C4-2B (cell line): ENCODE measurements around the gene PGAP2.
"Not testable (repeated sequence)": the region's sequence is repeated elsewhere in the genome, so short reads cannot be mapped to it uniquely, and the experiment has no call there.

Source experiments
- H3K27ac ChIP-seq: fragments of 450-650 bp; 2 replicates; pipeline ENCODE4 v1.5.1; 2017
- ZFX ChIP-seq: fragments of 450-650 bp; IDR thresholded peaks from 2 replicates; pipeline ENCODE4 v1.6.1; 2017
- TF ChIP-seq, protein P1 (sequence below): fragments of 450-650 bp; conservative IDR thresholded peaks from 2 replicates; pipeline ENCODE4 v1.5.1; 2017; ENCODE audit warnings: mild to moderate bottlenecking

Gene PGAP2

DNA sequence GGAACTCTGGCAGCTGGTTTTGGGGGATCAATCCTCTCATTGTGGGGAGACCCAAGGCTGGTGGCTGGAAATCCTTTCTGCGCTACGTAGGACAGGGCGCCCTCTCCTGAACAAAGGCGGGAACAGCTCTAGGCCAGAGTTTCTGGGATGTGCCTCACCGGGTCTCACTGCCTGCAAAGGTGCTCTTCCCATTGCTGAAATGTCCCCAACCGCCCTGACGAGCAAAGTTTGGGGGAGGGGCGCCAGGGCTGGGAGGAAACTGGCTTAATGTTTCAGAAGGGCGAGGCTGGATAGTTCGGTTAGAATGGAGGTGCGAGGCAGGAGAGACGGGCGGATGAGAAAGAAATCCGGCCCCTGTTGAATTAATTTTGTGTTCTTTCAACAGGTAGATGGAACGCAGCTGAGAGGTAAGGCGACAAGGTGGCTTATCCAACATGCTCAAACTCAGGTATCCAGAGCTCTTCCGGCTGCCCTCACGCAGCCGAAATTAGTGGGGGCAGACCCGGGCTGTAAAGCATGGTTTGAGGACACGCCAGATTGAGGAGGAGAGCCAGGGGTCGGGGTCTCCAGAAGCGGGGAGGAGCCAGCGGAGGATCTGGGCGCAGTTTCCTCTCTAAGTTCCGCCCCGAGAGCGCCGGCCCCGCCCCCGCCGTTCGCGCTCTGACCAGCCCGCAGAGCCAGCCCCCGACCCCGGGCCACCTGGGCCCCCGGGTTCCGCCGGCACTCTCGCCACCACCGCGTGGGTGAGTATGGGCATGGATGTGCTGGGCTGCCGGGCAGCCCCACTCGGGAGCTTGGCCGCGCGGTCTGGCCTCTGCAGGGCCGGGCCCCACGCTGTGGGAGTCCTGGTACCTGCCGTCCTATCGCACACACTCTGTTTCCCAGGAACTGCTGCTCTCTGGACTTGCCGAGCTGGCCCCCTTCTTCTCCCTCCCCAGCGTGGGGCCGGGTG is at the start of gene PGAP2:
Gene PGAP2, plus strand, starts transcription at position 652 of the 952 bp plus-strand sequence. CDS start 2,700 bp downstream, outside the sequence.
- TF ChIP-seq ZFX, result peak; percentile 21; the same call in 1 of the 2 replicates
- TF ChIP-seq, protein P1, sequence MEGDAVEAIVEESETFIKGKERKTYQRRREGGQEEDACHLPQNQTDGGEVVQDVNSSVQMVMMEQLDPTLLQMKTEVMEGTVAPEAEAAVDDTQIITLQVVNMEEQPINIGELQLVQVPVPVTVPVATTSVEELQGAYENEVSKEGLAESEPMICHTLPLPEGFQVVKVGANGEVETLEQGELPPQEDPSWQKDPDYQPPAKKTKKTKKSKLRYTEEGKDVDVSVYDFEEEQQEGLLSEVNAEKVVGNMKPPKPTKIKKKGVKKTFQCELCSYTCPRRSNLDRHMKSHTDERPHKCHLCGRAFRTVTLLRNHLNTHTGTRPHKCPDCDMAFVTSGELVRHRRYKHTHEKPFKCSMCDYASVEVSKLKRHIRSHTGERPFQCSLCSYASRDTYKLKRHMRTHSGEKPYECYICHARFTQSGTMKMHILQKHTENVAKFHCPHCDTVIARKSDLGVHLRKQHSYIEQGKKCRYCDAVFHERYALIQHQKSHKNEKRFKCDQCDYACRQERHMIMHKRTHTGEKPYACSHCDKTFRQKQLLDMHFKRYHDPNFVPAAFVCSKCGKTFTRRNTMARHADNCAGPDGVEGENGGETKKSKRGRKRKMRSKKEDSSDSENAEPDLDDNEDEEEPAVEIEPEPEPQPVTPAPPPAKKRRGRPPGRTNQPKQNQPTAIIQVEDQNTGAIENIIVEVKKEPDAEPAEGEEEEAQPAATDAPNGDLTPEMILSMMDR, result peak; percentile 78
- peak within 1 kb of the TSS; percentile 82 for H3K27ac ChIP-seq

DNA sequence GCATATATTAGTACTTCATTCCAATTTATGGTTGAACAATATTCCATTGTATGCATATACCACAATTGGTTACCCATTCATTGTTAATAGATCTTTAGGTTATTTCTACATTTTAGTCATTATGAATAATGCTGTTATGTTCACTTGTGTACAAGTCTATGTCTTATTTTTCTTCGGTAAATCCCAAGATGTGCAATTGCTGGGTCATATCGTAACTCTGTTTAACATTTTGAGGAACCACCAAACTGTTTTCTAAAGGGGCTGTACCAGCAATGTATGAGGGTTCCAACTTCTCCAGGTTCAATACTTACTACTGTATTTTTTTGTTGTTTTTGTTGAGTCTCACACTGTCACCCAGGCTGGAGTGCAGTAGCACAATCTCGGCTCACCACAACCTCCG is 44.1 kb upstream of the PGAP2 start:
- TF ChIP-seq, protein P1, result no peak
- no peak for TF ChIP-seq ZFX

DNA sequence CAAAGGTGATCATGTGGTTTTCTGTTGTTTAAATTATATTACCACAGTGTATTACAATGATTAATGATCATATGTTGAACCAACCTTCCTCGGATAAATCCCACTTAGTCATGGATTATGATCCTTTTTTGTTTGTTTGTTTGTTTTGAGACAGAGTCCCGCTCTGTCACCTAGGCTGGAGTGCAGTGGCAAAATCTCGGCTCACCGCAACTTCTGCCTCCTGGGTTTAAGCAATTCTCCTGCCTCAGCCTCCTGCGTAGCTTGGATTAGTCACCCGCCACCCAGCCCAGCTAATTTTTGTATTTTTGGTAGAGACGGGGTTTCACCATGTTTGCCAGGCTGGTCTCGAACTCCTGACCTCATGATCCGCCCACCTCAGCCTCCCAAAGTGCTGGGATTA is 41.5 kb upstream of the PGAP2 start:
- not testable (repeated sequence) for H3K27ac ChIP-seq

More for the DNA sequence above, 44.1 kb upstream of the PGAP2 start:
- H3K27ac ChIP-seq, result no peak overlapping the region

DNA sequence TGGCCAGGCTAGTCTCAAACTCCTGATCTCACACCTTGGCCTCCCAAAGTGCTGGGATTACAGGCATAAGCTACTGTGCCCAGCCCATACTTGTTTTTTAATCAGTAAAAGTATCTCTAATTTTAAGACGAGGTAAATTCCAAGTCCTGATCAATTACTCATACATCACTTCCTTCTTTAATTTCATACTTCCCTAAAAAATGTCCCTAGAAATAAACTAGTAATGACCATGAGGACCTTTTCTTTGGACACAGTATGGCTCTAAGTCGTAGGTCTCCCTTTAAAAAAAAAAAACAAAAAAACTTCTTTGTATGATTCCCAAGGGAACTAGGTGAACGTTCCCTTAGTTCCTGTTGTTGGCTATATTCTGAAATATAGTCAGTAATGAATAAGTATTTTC is 40.8 kb upstream of the PGAP2 start:
- H3K27ac ChIP-seq, result no peak overlapping the region
- no peak for TF ChIP-seq ZFX
- TF ChIP-seq, protein P1, result no peak

DNA sequence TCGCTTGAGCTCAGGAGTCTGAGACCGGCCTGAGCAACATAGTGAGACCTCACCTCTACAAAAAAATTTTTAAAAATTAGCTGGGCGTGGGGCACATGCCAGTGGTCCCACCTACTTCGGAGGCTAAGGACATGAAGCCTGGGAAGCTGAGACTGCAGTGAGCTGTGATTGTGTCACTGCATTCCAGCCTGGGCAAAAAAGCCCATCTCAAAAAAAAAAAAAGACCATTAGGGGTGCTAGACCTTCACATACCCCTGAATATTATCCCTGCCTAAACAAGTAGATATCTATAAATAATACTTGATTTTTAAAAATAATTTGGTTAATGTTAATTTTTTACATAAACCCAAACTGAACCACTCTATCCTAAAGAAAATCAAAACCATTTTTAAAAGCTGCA is 35.2 kb upstream of the PGAP2 start:
- TF ChIP-seq, protein P1, result no peak
- no peak for TF ChIP-seq ZFX
- no peak overlapping the region for H3K27ac ChIP-seq

DNA sequence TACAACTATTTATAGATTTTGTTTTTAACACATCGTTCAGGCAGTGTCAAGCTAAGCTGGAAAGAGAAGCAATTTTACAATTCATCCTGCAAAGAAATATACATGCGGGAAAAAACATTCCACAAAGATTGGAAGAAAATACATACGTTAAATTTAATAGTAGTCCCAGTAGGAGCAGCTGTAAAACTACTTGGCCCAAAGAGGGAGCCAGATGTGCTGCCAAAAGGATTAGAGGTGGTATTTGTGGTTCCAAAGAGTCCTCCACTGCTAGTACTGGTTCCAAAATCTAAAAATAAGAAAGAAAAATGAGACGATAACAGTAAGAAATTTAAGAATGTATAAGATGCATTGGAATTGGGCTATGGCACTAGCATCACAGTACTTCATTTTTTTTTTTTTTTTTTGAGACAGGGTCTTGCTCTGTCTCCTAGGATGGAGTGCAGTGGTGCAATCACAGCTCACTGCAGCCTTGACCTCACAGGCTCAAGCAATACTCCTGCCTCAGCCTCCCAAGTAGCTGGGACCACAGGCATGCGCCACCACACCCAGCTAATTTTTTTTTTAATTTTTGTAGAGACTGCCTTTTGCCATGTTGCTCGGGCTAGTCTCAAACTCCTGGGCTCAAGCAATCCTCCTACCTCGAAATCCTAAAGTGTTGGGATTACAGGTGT is 32.5 kb upstream of the PGAP2 start:
- TF ChIP-seq, protein P1, result no peak
- no peak for TF ChIP-seq ZFX
- H3K27ac ChIP-seq, result no peak overlapping the region

DNA sequence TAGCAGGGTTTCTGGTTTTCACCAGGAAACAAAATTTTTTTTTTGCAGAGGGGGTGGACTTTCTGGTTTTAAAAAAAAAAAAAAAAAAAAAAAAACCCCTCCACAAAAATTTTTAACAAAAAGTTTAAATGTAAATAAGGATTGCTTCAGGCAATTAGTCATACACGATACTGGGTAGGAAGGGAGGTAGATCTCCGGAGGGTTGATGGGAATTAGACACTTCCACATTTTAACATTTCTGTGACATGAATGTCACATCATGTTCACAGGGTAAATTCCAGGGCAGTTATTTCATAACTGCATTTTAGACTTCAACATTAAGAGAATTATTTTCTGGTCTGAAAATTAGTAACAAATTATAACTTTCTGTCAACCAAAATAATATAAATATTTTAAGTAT is 26.9 kb upstream of the PGAP2 start:
- no peak overlapping the region for H3K27ac ChIP-seq
- TF ChIP-seq, protein P1, result no peak
- no peak for TF ChIP-seq ZFX
